ELF-1 (cell line): ENCODE results near the gene NGRN.

Source experiments
- DNase-seq: peaks from one replicate; pipeline ENCODE4 v3.0.0-alpha.2; 2016; ENCODE audit warnings: low read depth, low spot score

NGRN gene

GRCh38 chr15:90318591-90318990, 53.1 kb downstream of the NGRN start:
- DNase-seq, result peak; percentile 32

DNA sequence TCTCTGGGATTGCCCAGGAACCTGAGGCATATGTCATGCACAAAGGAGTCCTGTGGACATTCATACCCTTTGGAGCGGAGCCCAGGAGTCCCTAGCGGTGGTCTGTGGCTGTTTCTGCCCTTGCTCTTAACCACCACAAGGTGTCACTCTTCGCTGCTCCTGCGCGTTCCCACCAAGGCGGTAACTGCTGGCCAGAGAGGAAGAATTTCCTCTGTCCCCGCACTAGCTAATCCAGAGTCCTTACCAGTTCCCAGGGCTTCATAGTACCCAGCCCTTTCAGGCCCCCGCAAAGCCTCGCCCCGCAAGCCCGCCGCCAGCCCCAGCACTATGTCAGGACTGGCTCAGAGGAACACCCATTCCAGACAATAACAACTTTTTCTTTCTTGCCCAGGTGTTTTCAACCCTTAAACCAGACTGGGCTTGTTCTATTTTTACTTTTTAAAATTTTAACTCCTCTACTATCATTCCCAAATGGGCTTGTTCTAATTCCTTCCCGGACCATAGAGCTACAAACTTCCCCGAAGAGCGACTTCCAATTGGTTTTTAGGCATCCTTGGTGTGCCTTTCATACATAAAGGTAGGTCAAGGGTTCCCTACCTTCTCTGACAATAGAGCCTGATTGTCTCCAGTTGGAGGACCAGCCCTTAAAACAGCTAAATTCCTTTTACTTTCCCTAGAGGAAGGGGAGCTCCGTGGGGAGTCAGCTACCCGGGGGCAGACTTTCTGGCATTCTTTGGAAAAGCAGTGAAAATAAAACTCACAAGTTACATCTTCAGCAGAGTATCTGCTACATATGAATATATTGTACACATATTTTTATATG, 54.8 kb downstream of the NGRN start:
- DNase-seq, result peak; percentile 95

DNA sequence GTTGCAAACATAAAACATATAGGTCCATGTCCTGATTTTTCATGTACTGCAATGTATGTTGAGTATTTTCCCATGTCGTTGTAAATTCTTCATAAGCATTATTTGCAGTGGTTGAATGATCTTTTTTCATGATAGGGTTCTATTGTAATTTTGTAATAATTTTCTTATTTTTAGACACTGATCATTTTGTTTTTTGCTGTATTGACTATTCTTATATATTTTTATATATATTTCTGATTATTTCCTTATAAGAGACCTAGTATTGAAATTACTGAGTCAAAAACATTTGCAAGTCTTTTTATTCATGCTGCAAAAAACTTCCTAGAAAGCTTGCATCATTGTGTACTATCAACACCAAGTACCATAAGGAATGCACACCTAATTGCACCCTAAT, 55.4 kb downstream of the NGRN start:
- no peak for DNase-seq
